Measurements from ENCODE around the gene ANGPT4. TPM values are rescaled to one million over a fixed set of nuclear protein-coding genes. Genes with fewer than 3 reads are reported as not detected.

Gene ANGPT4
- total RNA-seq, 2 donors from 2014 or later, result under 0.01 to 0.66 TPM

DNA sequence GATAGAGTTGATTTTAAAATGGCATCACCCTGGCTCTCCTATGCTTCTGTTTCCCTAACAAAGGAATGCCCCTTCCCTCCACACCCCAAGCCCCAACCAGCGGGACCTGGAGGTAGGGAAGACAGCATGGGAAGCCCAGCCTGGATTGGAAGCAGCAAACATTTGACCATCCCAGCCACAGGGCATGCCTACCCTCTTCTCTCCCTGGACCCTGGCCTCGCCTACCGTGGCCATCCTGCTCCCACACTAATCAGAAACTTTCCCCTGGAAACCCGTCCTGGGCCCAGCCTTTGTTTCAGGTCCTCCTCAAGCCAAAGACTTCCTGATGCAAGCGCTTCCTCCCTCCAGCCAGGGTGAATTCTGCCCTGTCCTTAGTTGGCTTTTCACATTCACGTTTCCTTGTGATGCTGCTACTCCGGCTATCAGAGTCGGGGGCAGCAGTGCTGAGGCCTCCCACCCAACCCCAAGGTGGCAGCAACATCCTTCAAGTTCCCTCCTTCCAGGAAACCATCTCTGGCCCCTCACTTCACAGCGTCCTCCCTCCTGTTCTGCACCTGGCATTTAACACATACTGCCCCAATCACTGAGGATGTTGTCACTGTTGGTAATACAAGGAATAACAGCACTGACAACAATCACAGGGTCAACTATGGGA, 18.2 kb upstream of the ANGPT4 start:
- no peak overlapping the region for H3K4me3 ChIP-seq
- no peak for ATAC-seq
- no peaks in the 10 kb centered on the region for H3K9me3 ChIP-seq
- intact Hi-C loops (cut with DNase I), result no loop called here
- TF ChIP-seq POLR2A (IDR thresholded peaks at IDR 0.05), result no peak
- TF ChIP-seq, protein P1, sequence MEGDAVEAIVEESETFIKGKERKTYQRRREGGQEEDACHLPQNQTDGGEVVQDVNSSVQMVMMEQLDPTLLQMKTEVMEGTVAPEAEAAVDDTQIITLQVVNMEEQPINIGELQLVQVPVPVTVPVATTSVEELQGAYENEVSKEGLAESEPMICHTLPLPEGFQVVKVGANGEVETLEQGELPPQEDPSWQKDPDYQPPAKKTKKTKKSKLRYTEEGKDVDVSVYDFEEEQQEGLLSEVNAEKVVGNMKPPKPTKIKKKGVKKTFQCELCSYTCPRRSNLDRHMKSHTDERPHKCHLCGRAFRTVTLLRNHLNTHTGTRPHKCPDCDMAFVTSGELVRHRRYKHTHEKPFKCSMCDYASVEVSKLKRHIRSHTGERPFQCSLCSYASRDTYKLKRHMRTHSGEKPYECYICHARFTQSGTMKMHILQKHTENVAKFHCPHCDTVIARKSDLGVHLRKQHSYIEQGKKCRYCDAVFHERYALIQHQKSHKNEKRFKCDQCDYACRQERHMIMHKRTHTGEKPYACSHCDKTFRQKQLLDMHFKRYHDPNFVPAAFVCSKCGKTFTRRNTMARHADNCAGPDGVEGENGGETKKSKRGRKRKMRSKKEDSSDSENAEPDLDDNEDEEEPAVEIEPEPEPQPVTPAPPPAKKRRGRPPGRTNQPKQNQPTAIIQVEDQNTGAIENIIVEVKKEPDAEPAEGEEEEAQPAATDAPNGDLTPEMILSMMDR (IDR thresholded peaks at IDR 0.05), result no peak
- WGBS, 2 donors, result 47 to 49% methylated on average over 9 of the region's 9 CpGs
- no peaks in the 10 kb centered on the region for H3K36me3 ChIP-seq (replicated peaks in 1 of 2; ENCODE audit: insufficient read depth in 1 of 2, low read depth in 2 of 2)
- no peak for DNase-seq
- no peak overlapping the region for H3K27ac ChIP-seq
- H3K4me1 ChIP-seq, result no peaks in the 10 kb centered on the region
- no peaks in the 10 kb centered on the region for H3K27me3 ChIP-seq

DNA sequence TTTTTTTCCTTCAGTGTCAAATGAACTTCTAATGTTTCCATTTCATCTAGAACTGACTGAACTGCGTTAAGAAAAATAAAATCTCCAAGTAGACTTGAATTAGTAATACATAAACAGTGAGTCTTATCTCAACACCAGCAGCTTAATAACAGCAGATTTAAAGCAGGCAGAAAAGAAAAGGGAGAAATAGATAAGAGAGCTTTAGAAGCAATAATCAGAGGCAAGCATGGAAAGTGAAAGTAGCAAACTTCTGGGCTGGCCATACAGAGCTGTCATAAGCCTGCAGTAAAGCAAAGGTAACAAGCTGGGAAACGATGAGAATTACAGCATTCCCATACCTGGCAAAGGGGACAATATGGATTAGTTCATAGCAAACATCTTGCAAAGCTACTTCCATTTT, 16.9 kb upstream of the ANGPT4 start:
- no peak overlapping the region for H3K27ac ChIP-seq
- H3K9me3 ChIP-seq, result no peaks in the 10 kb centered on the region
- ATAC-seq, result no peak
- TF ChIP-seq, protein P1 (IDR thresholded peaks at IDR 0.05), result no peak
- TF ChIP-seq POLR2A (IDR thresholded peaks at IDR 0.05), result no peak
- no peaks in the 10 kb centered on the region for H3K4me1 ChIP-seq
- no peak overlapping the region for H3K4me3 ChIP-seq
- H3K27me3 ChIP-seq, result no peaks in the 10 kb centered on the region
- no peak for DNase-seq
- H3K36me3 ChIP-seq (replicated peaks in 1 of 2; ENCODE audit: insufficient read depth in 1 of 2, low read depth in 2 of 2), result no peaks in the 10 kb centered on the region
- 51 to 55% methylated on average over 2 of the region's 2 CpGs for WGBS, 2 donors
- intact Hi-C loops (cut with DNase I), result no loop called here

DNA sequence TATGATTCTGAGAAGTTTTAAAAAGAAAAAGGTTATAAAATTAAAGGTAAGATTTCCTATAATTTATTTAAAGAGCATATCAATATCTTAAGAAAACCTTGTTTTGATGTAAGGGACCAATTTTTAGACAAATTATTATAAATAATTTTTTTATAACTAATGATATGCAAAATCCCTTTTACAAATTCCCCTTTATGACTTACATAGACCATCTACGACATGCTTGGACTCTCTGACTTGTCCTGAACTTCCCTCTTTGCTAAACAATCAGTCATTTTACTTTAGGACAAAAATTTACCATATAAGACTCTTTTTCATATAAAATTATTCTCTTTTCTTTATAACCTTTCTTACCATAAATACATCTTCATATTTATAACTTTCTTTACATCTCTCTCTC, 15.3 kb upstream of the ANGPT4 start:
- TF ChIP-seq POLR2A (IDR thresholded peaks at IDR 0.05), result no peak
- TF ChIP-seq, protein P1 (IDR thresholded peaks at IDR 0.05), result no peak
- 15 to 21% methylated on average over 1 of the region's 1 CpG for WGBS, 2 donors

DNA sequence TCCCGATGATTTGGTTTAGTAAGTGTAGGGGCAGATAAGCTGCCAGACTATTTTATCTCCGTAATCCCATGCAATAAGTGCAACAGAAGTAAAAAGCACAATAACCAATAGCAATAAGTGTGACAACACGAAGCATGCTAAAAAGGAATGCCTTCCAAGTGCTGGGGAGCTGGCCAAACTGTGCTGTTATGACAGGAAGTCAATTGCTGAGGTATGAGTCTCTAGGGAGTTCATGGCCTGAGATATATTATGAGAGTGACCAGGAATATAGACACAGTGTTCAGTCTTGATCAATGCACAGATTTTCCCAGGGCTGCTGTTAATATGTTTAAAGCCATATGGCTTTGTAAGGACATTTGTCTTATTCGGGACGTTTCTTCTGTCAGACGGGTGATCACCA, 10.5 kb upstream of the ANGPT4 start:
- WGBS, 2 donors, result 31 to 33% methylated on average over 6 of the region's 6 CpGs
- no peaks in the 10 kb centered on the region for H3K4me1 ChIP-seq
- H3K4me3 ChIP-seq, result no peak overlapping the region
- intact Hi-C loops (cut with DNase I), result no loop called here
- no peaks in the 10 kb centered on the region for H3K36me3 ChIP-seq (replicated peaks in 1 of 2; ENCODE audit: insufficient read depth in 1 of 2, low read depth in 2 of 2)
- no peak for TF ChIP-seq POLR2A (IDR thresholded peaks at IDR 0.05)
- TF ChIP-seq, protein P1 (IDR thresholded peaks at IDR 0.05), result no peak
- no peak overlapping the region for H3K27ac ChIP-seq
- DNase-seq (no peak), ATAC-seq (no peak)
- H3K9me3 ChIP-seq, result no peaks in the 10 kb centered on the region
- no peaks in the 10 kb centered on the region for H3K27me3 ChIP-seq

More for the DNA sequence above, 15.3 kb upstream of the ANGPT4 start:
- Histone ChIP-seq H3K36me3 (replicated peaks in 1 of 2; ENCODE audit: insufficient read depth in 1 of 2, low read depth in 2 of 2) (no peaks in the 10 kb centered on the region), H3K27ac (no peak overlapping the region), H3K27me3 (no peaks in the 10 kb centered on the region), H3K4me1 (no peaks in the 10 kb centered on the region), H3K9me3 (no peaks in the 10 kb centered on the region), H3K4me3 (no peak overlapping the region)
- intact Hi-C loops (cut with DNase I), result no loop called here
- no peak for DNase-seq
- ATAC-seq, result no peak

DNA sequence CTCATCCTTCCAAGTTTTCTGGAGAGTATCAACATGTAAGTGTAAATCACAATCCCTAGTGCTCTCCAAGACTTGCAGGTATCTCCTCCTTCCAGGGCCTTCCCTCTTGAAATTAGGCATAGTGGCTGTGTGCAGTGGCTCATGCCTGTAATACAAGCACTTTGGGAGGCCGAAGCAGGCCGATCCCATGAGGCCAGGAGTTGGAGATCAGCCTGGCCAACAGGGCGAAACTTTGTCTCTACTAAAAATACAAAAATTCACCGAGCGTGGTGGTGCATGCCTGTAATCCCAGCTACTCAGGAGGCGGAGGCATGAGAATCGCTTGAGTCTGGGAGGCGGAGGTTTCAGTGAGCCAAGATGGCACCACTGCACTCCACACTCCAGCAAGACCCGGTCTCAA, 9.4 kb upstream of the ANGPT4 start:
- no peaks in the 10 kb centered on the region for H3K27me3 ChIP-seq
- 82 to 92% methylated on average over 9 of the region's 9 CpGs for WGBS, 2 donors
- H3K4me3 ChIP-seq, result no peak overlapping the region
- H3K36me3 ChIP-seq (replicated peaks in 1 of 2; ENCODE audit: insufficient read depth in 1 of 2, low read depth in 2 of 2), result no peaks in the 10 kb centered on the region
- intact Hi-C loops (cut with DNase I), result no loop called here
- DNase-seq (no peak), ATAC-seq (no peak)
- TF ChIP-seq, protein P1 (IDR thresholded peaks at IDR 0.05), result no peak
- TF ChIP-seq POLR2A (IDR thresholded peaks at IDR 0.05), result no peak
- H3K27ac ChIP-seq, result no peak overlapping the region
- H3K9me3 ChIP-seq, result no peaks in the 10 kb centered on the region
- H3K4me1 ChIP-seq, result no peaks in the 10 kb centered on the region

Measured in body of pancreas (tissue), 4 donors.